T-helper 2 cell treated with Interferon-gamma antibody and Interleukin-4, amounts not matched to agents 5 μg/mL and 100 μg/mL, for 36 hours (primary cell): ENCODE results near the gene CYP27B1.

Experiments used
- DNase-seq: peaks from one replicate; pipeline ENCODE4 v3.0.0; 2021; ENCODE audit warnings: low spot score
- H3K27ac Mint-ChIP-seq: one replicate; pipeline ENCODE4 v1.8.0; 2021; ENCODE audit warnings: mild to moderate bottlenecking, mixed read lengths
- H3K27me3 Mint-ChIP-seq: one replicate; pipeline ENCODE4 v1.8.0; 2021; ENCODE audit warnings: low read depth, mixed read lengths
- H3K36me3 Mint-ChIP-seq: one replicate; pipeline ENCODE4 v1.8.0; 2021; ENCODE audit warnings: low read depth, mixed read lengths
- H3K4me1 Mint-ChIP-seq: one replicate; pipeline ENCODE4 v1.8.0; 2021; ENCODE audit warnings: low read depth, mixed read lengths
- H3K4me3 Mint-ChIP-seq: one replicate; pipeline ENCODE4 v1.8.0; 2022; ENCODE audit warnings: mild to moderate bottlenecking, moderate library complexity, mixed read lengths
- H3K9me3 Mint-ChIP-seq: one replicate; pipeline ENCODE4 v1.8.0; 2021; ENCODE audit warnings: mixed read lengths

The CYP27B1 gene

DNA sequence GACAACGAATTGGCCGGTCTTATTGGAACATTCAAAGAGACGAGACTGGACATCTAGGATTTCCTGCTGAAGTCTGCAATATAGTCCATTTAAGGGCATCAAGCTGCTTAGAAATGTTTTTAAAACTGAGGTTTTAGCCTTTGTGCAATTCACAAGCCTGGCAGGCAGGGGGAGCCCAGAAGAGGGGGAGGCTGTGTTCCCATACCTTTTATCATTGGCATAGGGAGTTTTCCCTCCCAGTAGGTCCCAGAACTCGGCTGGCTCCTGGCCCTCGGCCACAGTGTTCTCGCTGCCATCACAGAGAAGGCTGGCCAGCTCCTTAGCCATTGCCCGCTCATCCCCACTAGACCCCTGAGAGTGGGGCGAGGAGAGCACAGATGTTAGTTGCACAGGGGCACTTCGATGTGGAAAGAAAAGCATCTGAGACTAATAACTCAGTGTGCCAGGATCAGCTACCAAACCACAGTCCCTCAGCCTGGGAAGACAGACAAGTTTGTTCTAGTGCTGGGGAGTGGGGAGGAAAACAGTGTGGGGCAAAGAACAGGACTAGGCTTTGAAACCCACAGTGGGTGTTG, 36.5 kb upstream of the CYP27B1 start:
- Mint-ChIP-seq H3K4me1 (no peaks in the 10 kb centered on the region), H3K9me3 (no peaks in the 10 kb centered on the region), H3K27me3 (no peaks in the 10 kb centered on the region), H3K36me3 (peaks cover 2% of the 10 kb centered on the region), H3K4me3 (no peak overlapping the region), H3K27ac (no peak overlapping the region)
- no peak for DNase-seq

DNA sequence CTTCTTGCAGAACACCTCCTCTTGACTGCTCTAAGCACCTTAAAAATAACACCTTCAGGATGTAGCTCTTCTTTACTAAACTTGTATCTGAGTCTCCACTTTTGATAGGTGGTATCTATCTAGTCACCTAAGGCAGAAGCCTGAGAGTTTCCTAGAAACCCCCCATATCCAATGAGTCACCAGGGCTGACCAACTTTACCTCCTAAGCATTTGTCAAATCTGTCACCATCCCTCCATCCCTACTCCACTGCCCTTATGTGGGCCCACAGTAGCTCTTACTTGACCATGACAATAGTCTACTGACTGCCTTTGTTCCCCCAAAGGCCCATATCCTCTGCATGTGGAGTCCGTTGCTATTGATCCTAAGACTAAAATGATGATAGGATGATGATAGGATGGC, 35.7 kb upstream of the CYP27B1 start:
- Mint-ChIP-seq H3K27me3 (no peaks in the 10 kb centered on the region), H3K4me1 (no peaks in the 10 kb centered on the region), H3K9me3 (no peaks in the 10 kb centered on the region), H3K27ac (no peak overlapping the region), H3K4me3 (no peak overlapping the region), H3K36me3 (peaks cover 2% of the 10 kb centered on the region)
- DNase-seq = no peak

DNA sequence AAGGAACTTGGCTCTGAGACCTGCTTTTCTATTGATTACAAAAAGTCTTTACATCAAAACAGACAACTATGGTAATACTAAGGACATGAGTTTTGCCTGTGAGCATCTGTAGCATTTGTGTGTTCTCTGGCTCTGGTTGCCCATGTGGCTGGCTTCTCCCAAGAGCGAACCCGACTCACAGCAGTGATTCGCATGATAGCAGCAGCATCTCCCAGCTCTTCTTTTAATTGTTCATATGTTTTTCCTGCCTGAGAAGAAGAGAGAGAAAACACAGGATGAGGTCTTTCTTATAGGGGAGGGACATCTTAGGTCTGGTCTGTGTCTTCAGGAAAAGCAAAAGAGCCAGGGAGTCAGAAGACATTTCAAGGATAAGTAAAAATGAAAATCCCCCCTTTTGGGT, 34.1 kb upstream of the CYP27B1 start:
- Mint-ChIP-seq H3K4me1 (no peaks in the 10 kb centered on the region), H3K36me3 (peaks cover 13% of the 10 kb centered on the region), H3K9me3 (no peaks in the 10 kb centered on the region), H3K27me3 (no peaks in the 10 kb centered on the region), H3K27ac (no peak overlapping the region), H3K4me3 (no peak overlapping the region)
- DNase-seq = no peak

GRCh38 chr12:57797933-57798332, 31.1 kb upstream of the CYP27B1 start:
- H3K9me3 Mint-ChIP-seq = no peaks in the 10 kb centered on the region
- peaks cover 29% of the 10 kb centered on the region for H3K36me3 Mint-ChIP-seq
- DNase-seq = no peak
- no peaks in the 10 kb centered on the region for H3K27me3 Mint-ChIP-seq
- no peak overlapping the region for H3K4me3 Mint-ChIP-seq
- no peak overlapping the region for H3K27ac Mint-ChIP-seq
- H3K4me1 Mint-ChIP-seq = no peaks in the 10 kb centered on the region

DNA sequence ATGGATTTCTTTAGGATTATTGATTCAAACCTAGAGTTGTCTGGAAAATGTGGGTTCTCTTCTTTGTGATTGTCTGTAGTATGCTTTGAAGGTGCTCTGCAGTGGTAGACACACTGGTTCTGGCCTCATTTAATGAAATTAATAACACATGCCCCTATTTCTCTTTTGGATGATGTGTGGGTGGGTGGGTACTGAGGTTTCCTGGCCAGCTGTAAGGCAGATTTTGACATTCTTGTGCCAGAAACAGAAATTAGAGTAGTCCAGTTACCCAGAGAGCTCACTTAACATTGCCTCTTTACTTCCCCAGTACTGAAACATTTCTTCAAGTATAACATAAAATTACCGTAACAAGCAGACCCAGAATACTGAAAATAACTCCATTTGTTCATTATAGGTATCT, 30.1 kb upstream of the CYP27B1 start:
- Mint-ChIP-seq H3K9me3 (no peaks in the 10 kb centered on the region), H3K27ac (no peak overlapping the region), H3K27me3 (no peaks in the 10 kb centered on the region), H3K4me1 (no peaks in the 10 kb centered on the region), H3K4me3 (no peak overlapping the region), H3K36me3 (peaks cover 36% of the 10 kb centered on the region)
- no peak for DNase-seq

- Mint-ChIP-seq H3K27ac (no peak overlapping the region), H3K4me1 (no peaks in the 10 kb centered on the region), H3K4me3 (no peak overlapping the region), H3K9me3 (no peaks in the 10 kb centered on the region), H3K27me3 (no peaks in the 10 kb centered on the region), H3K36me3 (peaks cover 39% of the 10 kb centered on the region)
- no peak for DNase-seq
Observed at GRCh38 chr12:57795354-57795753, 28.5 kb upstream of the CYP27B1 start.

DNA sequence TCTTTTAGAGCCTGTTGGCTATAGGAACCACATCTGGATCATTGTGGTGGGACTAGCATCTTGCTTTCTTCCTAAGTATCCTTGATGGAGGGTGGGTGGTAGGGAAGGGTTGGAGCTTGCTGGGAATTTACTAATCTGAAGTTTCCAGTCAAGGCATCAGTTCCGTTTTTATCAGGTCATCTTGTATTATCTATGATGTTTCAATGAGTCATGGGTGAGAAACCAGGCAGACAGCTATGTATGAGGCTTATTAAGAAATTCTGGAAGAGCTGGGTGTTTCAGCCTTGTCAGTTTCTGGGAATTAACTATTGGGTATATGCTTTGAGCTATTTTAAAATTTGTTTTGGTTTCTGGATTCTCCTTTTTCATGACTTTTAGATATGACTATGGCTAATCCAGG, 27.0 kb upstream of the CYP27B1 start:
- Mint-ChIP-seq H3K9me3 (no peaks in the 10 kb centered on the region), H3K4me3 (no peak overlapping the region), H3K27ac (no peak overlapping the region), H3K4me1 (no peaks in the 10 kb centered on the region), H3K36me3 (peaks cover 44% of the 10 kb centered on the region), H3K27me3 (no peaks in the 10 kb centered on the region)
- no peak for DNase-seq

DNA sequence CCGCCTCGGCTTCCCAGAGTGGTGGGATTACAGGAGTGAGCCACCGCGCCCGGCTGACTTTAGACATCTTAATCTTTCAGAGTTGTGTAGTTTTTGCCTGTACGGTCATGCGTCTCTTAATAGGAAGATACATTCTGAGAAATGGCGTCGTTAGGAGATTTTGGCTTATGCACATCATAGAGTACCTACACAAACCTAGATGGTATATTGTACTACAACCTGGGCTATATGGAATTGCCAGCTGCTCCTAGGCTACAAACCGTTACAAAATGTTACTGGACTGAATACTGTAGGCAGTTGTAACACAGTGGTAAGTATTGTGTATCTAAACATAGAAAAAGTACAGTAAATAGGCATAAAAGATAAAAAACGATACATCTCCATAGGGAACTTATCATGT, 17.0 kb upstream of the CYP27B1 start:
- no peaks in the 10 kb centered on the region for H3K9me3 Mint-ChIP-seq
- DNase-seq = no peak
- H3K36me3 Mint-ChIP-seq = peaks cover 31% of the 10 kb centered on the region
- no peaks in the 10 kb centered on the region for H3K27me3 Mint-ChIP-seq
- H3K4me3 Mint-ChIP-seq = peak overlapping the region; percentile 73
- H3K27ac Mint-ChIP-seq = peak overlapping the region; percentile 34
- H3K4me1 Mint-ChIP-seq = peaks cover 16% of the 10 kb centered on the region

- Mint-ChIP-seq H3K9me3 (no peaks in the 10 kb centered on the region), H3K36me3 (peaks cover 27% of the 10 kb centered on the region), H3K27ac (peak overlapping the region; percentile 94), H3K4me3 (peak overlapping the region; percentile 96), H3K27me3 (no peaks in the 10 kb centered on the region), H3K4me1 (peaks cover 16% of the 10 kb centered on the region)
- no peak for DNase-seq
Observed at GRCh38 chr12:57783466-57783801, 16.6 kb upstream of the CYP27B1 start.

DNA sequence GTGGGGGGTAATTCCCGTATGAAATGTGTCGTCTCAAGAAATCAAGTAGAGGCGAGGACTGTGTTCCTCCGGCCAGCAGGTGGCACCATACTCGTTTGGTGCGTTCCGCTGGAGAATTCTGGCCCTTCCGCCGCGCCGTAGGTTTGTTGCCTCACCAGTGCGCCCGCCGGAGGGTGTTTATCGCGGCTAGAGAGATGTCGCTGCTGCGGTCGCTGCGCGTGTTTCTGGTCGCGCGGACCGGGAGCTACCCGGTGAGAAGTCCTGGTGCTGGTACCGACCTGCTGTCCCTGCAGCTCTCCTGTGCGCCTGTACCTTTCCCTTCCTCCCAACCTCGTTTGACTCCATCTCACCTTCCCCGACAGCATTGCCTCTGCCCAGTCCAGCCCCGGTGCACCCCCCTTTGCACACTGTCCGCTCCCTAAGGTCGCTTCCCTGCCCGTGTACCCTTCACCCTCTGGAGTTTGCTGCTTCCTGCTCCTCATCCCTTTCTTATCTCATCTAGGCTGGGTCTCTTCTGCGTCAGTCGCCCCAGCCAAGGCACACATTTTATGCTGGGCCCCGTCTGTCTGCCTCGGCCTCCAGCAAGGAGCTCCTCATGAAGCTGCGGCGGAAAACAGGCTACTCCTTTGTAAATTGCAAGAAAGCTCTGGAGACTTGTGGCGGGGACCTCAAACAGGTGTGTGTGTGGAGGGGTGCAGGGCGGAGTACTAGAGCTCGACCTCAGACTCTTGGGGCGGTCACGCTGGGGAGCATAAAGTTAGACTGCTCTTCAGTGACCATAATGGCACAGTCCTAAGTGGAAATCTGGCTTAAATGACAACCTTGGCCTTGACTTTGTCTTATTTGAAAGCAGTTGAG, 16.0 kb upstream of the CYP27B1 start, which contains the start of gene TSFM:
Gene TSFM (plus strand): TSS at position 180 of the 858 bp plus-strand sequence. CDS start 15 bp downstream, at position 195.
- Mint-ChIP-seq H3K9me3 (no peaks in the 10 kb centered on the region), H3K27ac (peak within 1 kb of the TSS; percentile 94), H3K4me3 (peak within 1 kb of the TSS; percentile 96), H3K4me1 (peaks cover 16% of the 10 kb centered on the region), H3K27me3 (no peaks in the 10 kb centered on the region), H3K36me3 (peaks cover 26% of the 10 kb centered on the region)
- peak; percentile 94 for DNase-seq

DNA sequence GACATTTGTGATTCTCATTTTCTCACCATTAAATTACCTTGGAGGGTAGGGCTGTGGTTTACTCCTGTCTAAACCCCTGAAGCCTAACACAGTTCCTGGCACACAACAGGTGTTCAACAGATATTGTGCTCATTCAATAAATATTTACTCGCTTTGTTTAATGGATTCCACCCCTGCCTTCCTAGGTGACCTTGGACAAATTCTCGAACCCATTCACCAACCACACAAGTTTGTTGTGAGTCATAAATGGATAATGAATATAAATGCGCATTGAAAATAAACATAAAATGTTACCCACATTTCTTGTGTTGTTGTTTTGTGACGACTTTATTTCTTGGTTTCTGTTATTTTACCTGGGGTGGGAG, 15.3 kb upstream of the CYP27B1 start:
- no peak for DNase-seq
- Mint-ChIP-seq H3K36me3 (peaks cover 20% of the 10 kb centered on the region), H3K4me1 (peaks cover 16% of the 10 kb centered on the region), H3K9me3 (no peaks in the 10 kb centered on the region), H3K27ac (peak overlapping the region; percentile 94), H3K27me3 (no peaks in the 10 kb centered on the region), H3K4me3 (peak overlapping the region; percentile 96)

GRCh38 chr12:57781801-57782200, 14.9 kb upstream of the CYP27B1 start:
- H3K27ac Mint-ChIP-seq = peak overlapping the region; percentile 76
- H3K36me3 Mint-ChIP-seq = peaks cover 18% of the 10 kb centered on the region
- DNase-seq = no peak
- H3K4me1 Mint-ChIP-seq = peaks cover 16% of the 10 kb centered on the region
- H3K9me3 Mint-ChIP-seq = no peaks in the 10 kb centered on the region
- peak overlapping the region; percentile 96 for H3K4me3 Mint-ChIP-seq
- H3K27me3 Mint-ChIP-seq = no peaks in the 10 kb centered on the region

- Mint-ChIP-seq H3K4me3 (no peak overlapping the region), H3K36me3 (peaks cover 14% of the 10 kb centered on the region), H3K27ac (peak overlapping the region; percentile 76), H3K4me1 (peaks cover 16% of the 10 kb centered on the region), H3K9me3 (no peaks in the 10 kb centered on the region), H3K27me3 (no peaks in the 10 kb centered on the region)
- no peak for DNase-seq
Observed at GRCh38 chr12:57781244-57781643, 14.4 kb upstream of the CYP27B1 start.

DNA sequence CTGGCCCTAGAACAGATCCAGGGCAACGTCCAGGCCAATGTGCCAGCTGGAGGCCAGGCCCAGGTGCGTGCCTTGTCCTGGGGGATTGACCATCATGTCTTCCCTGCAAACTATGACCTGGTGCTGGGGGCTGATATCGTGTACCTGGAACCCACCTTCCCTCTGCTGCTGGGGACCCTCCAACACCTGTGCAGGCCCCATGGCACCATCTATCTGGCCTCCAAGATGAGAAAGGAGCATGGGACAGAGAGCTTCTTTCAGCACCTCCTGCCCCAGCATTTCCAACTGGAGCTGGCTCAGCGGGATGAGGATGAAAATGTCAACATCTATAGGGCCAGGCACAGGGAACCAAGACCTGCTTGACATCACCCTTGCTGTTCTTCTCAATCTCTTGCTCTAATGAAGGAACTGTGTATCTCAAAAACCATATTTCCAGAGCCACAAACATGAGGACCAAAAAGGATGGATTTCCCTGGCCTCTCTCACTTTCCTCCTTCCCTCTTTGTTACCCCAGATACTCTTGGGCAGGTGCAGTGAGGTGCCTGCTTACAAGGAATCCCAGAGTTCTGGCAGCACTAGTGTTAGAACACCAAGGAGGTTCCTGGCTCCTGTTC, 13.5 kb upstream of the CYP27B1 start:
- Mint-ChIP-seq H3K4me3 (no peak overlapping the region), H3K27me3 (no peaks in the 10 kb centered on the region), H3K9me3 (no peaks in the 10 kb centered on the region), H3K36me3 (peaks cover 13% of the 10 kb centered on the region), H3K4me1 (peaks cover 18% of the 10 kb centered on the region), H3K27ac (no peak overlapping the region)
- DNase-seq = no peak
